ENCODE data around the gene GSAP. TPM values are rescaled to one million over a fixed set of nuclear protein-coding genes. Genes with fewer than 3 reads are reported as not detected.

The GSAP gene
- total RNA-seq, 1 donor: 3.5 TPM

DNA sequence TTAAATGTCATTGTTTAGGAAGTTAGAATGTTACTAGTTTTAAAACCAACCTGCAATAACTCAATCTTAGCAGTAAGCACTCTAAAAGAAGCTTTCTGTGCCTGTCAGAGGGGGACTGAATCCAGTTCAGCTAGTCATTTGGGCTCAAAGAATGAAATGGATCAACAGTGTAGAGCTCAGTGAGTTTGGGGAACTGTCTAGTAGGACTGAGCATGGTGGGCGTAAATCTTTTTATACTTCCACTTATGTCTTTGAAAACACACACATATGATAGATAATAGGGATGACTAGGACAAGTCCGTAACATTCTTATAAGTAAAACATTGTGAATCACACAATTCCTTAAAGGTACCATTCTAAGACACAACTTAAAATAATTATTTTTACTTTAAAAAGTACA is 11.5 kb downstream of the GSAP start:
- no peak for DNase-seq (ENCODE audit: low read depth)
- TF ChIP-seq, protein P1, sequence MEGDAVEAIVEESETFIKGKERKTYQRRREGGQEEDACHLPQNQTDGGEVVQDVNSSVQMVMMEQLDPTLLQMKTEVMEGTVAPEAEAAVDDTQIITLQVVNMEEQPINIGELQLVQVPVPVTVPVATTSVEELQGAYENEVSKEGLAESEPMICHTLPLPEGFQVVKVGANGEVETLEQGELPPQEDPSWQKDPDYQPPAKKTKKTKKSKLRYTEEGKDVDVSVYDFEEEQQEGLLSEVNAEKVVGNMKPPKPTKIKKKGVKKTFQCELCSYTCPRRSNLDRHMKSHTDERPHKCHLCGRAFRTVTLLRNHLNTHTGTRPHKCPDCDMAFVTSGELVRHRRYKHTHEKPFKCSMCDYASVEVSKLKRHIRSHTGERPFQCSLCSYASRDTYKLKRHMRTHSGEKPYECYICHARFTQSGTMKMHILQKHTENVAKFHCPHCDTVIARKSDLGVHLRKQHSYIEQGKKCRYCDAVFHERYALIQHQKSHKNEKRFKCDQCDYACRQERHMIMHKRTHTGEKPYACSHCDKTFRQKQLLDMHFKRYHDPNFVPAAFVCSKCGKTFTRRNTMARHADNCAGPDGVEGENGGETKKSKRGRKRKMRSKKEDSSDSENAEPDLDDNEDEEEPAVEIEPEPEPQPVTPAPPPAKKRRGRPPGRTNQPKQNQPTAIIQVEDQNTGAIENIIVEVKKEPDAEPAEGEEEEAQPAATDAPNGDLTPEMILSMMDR (IDR thresholded peaks at IDR 0.05; ENCODE audit: insufficient read depth, low read length): no peak
- no peak overlapping the region for H3K4me3 ChIP-seq (ENCODE audit: low read depth, low read length)

DNA sequence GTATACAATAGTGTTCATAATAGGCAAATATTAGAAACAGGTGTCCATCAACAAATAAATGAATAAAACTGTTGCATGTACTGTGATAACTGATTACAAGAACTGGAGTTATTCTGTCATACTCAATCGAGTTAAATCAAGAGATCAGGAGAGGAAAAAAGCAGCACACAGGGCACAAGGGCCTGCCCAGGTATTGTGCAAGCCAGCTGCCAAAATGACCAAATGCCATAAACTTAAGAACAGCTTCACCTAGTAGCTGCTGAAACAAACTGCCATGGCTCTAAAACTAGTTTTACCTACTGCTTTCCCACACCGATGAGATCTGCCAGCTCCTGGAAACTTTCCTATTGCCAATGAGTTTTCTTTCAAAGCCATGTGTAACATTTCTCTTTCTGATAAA is 12.2 kb downstream of the GSAP start:
- H3K4me3 ChIP-seq (ENCODE audit: low read depth, low read length): no peak overlapping the region
- TF ChIP-seq, protein P1 (IDR thresholded peaks at IDR 0.05; ENCODE audit: insufficient read depth, low read length): no peak
- DNase-seq (ENCODE audit: low read depth): no peak

DNA sequence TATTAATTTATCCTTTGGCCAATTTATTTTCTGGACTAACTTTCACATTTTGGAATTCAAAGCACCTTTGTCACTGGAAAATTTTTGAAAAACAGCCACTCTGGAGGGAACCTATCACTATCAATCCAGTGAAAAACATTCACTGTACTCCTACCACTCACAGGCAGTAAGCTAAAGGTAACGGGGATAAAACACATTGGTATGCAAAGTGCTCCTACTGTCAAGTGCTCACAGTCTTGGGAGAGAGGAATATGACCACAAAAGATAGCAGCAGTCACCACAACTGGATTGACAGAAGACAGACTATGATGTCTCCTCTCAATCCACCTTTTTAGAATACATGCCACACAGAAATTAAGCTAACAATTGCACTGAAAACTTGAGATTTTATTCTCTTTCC is 13.3 kb downstream of the GSAP start:
- TF ChIP-seq, protein P1 (IDR thresholded peaks at IDR 0.05; ENCODE audit: insufficient read depth, low read length): no peak
- no peak for DNase-seq (ENCODE audit: low read depth)
- no peak overlapping the region for H3K4me3 ChIP-seq (ENCODE audit: low read depth, low read length)

DNA sequence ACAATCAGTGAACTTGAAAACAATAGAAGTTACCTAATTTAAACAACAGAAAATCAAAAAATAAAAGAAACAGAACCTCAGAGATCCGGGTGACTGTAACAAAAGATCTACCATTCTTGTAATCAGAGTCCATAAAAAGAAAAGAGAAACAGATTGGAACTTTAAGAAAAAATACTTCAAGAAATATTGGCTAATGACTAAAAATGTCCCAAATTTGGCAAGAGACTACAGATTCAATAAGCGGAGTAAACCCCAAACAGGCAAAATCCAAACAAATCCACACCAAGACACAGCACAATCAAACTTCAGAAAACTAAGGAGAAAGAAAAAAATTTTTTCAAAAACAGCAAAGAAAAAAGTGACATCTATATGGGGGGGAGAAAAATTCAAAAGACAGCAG is 15.1 kb downstream of the GSAP start:
- TF ChIP-seq, protein P1 (IDR thresholded peaks at IDR 0.05; ENCODE audit: insufficient read depth, low read length): no peak
- DNase-seq (ENCODE audit: low read depth): no peak
- H3K4me3 ChIP-seq (ENCODE audit: low read depth, low read length): no peak overlapping the region

DNA sequence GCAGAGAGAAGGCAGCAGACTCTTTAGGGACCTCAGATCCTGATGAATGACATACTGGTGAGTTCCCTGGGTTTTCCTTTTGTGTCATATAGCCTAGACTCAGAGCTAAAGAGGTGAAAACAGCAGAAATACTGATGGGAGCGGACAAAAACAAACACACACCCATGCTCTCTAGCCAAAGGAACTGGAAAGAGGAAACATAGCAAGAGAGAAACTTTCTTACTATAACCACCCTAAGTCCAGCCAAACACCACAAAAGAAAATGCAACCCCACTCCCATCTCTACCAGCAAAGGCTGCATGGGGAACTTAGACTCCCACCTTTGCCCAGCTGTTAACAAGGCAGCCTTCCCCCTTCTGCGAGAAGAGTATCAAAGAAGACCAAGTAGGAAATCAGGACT is 16.3 kb downstream of the GSAP start:
- no peak for DNase-seq (ENCODE audit: low read depth)
- H3K4me3 ChIP-seq (ENCODE audit: low read depth, low read length): no peak overlapping the region
- TF ChIP-seq, protein P1 (IDR thresholded peaks at IDR 0.05; ENCODE audit: insufficient read depth, low read length): no peak

DNA sequence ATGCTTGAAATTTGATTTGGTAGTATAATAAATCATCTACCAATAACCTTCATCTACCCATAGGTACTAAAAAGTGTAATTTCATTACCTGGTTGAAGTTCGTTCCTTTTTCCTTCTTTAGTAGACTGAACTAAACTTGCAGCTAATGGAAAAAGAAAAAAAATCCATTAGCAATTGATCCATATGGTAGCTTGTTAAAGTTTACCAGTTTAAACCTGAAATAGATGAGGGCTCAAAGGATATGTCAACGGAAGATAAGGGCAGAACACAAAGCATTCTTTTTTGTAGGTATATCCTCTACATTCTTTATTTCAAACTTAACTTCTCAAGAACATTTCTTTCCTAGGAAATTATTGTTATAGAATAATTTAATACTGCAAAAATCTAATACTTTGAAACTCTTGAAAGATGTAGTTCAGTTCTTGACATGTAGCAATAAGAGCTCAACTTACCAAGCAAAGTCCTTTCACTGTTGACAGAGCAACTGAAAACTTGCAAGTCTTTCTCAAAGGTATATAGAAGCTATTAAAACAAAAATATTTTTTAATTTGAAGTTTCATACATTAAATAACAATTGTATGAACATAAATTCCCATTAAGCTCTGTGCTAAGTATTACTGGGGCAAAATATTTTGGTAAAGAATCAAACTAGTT is 19.1 kb downstream of the GSAP start:
- no peak for DNase-seq (ENCODE audit: low read depth)
- TF ChIP-seq, protein P1 (IDR thresholded peaks at IDR 0.05; ENCODE audit: insufficient read depth, low read length): no peak
- H3K4me3 ChIP-seq (ENCODE audit: low read depth, low read length): no peak overlapping the region

DNA sequence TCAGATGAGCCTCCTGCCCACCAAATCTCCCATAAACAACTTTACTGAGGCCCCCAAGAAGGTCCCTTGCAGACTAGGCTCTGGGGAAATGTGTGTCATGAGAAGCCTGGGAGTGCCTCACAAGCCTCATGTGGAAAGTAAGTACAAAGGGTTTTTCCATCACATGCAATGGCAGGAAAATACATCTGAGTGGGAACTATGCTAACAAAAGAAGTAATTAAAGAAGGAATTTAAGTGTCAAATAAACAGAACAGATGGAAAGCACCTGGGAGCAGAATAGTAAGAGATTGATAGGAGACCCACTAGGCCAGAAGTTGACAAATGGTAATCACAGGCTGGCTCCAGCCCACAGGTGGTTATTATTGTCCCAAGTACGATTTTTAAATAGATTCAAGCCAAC is 20.5 kb downstream of the GSAP start:
- H3K4me3 ChIP-seq (ENCODE audit: low read depth, low read length): no peak overlapping the region
- DNase-seq (ENCODE audit: low read depth): no peak
- TF ChIP-seq, protein P1 (IDR thresholded peaks at IDR 0.05; ENCODE audit: insufficient read depth, low read length): no peak

Data from fibroblast of the aortic adventitia (primary cell).